ENCODE measurements around the gene RNF149. TPM values are rescaled to one million over a fixed set of nuclear protein-coding genes. Genes with fewer than 3 reads are reported as not detected.
"Not testable (repeated sequence)": the region's sequence is repeated elsewhere in the genome, so short reads cannot be mapped to it uniquely, and the experiment has no call there.

The RNF149 gene
- total RNA-seq, 1 donor: 59.2 TPM

GRCh38 chr2:101332885-101333766, 24.6 kb upstream of the RNF149 start:
- no peak for DNase-seq (ENCODE audit: low read depth in 2 of 3, low spot score in 2 of 3)

- no peak for DNase-seq (ENCODE audit: low read depth in 2 of 3, low spot score in 2 of 3)
These were observed 22.7 kb upstream of the RNF149 start for GRCh38 chr2:101331202-101331601.

DNA sequence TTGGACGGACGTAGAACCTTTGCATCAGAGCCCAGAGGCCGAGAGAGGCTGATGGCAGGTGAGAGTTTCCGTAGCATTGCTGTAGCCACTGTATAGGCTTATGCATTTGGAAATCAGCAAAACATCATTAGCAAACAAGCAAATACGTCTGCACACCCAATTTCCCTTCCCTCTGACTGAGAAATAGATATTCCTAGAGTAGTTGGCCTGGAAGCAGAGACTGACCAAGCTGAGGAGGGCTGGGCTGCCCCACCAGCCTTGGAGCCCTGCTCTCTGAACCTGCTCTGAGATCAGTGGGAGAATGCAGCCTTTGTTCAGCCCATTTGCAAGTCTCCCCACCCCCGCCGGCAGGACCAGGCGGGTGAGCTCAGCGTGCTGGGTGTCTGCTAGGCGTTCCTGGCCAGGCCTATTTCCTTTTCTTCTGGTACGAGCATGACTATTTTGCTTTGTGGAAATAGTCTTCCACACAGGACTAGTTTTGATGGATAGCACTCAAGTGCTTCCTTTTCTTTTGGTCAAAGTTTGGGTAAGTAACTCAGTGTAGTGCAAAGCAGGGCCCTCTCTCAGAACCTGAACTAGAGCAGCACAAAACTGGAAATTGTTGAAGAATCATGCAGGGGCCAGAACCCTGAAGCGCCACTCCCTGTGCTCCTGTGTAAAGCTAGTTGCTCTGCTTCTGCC, 21.9 kb upstream of the RNF149 start:
- DNase-seq (ENCODE audit: low read depth in 2 of 3, low spot score in 2 of 3): no peak

DNA sequence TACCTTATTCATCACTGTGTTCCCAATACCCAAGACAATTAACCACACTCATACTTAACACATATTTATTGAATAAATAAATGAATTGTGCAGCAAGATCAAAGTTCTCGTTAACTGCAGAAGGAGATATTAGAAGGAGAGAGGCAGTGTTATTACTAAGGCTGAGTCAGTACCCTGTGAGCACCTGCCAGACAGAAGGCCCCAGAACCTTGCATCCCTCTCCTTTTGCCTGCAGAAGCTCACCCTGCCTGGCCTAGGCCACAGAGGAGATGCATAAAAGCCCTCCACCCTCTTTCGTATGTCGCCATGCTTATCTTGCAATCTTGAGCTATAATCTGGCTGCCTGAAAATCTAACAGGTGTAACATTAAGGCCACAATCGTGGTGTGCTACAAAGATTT, 20.5 kb upstream of the RNF149 start:
- DNase-seq (ENCODE audit: low read depth in 2 of 3, low spot score in 2 of 3): no peak

- peak in 2 of 3 donors; percentile 88 to 94 for DNase-seq (ENCODE audit: low read depth in 2 of 3, low spot score in 2 of 3)
These were observed 20.0 kb upstream of the RNF149 start for GRCh38 chr2:101328474-101329007.

DNA sequence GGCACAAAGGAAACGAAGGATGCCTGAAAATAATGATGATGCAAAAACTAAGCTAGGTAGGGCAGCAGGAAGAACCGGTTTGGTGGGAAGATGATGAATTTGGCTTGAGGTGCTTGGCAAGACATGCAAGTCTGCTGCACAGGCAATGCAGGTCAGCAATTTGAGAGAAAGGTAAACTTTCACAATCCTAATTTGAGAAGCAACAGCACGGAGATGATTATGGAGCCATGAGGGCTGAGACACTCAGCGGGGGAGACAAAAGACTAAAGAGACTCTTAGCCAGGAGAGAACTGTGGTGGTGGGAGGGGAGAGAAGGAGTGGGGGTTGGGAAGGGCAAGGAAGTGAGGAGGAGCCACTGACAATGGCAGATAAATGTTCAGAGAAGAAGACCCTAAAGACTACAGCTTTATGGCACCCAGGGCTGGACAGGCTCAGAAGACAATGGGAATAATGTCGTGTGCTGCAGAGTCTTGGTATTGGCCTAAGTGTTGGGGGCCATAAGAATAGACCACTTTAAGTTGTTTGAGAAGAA, 19.4 kb upstream of the RNF149 start:
- DNase-seq (ENCODE audit: low read depth in 2 of 3, low spot score in 2 of 3): no peak

- DNase-seq (ENCODE audit: low read depth in 2 of 3, low spot score in 2 of 3): no peak
These were observed 16.9 kb upstream of the RNF149 start for GRCh38 chr2:101325425-101325824.

- not testable (repeated sequence) for DNase-seq (ENCODE audit: low read depth in 2 of 3, low spot score in 2 of 3)
These were observed 8.1 kb upstream of the RNF149 start for GRCh38 chr2:101316568-101316967.

- peak in 1 of 3 donors; percentile 20 for DNase-seq (ENCODE audit: low read depth in 2 of 3, low spot score in 2 of 3)
These were observed 3.2 kb upstream of the RNF149 start for GRCh38 chr2:101311696-101312017.

- no peak for DNase-seq (ENCODE audit: low read depth in 2 of 3, low spot score in 2 of 3)
These were observed 2.6 kb upstream of the RNF149 start for GRCh38 chr2:101310834-101311695.

- no peak for DNase-seq (ENCODE audit: low read depth in 2 of 3, low spot score in 2 of 3)
These were observed 1.8 kb upstream of the RNF149 start for GRCh38 chr2:101310090-101310833.

DNA sequence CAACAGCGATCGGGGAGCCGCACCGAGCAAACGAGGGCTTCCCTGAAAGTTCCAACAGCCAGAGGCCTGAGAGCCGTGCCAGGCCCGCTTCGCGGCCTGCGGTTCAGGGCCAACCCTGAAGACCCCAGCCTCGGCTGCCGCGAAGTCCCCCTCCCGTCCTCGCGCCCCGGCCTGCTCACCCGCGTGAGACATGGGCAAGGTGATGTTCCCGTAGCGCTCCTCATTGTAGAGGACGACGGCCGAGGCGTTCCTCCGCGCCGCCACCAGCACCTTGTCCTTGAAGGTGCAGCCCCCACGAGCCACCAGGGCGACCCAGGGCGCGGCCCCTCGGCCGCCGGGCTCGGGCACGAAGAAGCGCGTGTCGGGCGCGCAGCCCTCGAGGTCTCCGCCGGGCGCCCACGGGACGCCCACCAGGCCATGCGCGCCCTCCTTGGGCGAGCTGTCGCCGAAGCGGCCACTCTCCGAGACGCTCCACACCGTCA, 510 bp downstream of the RNF149 start:
- DNase-seq (ENCODE audit: low read depth in 2 of 3, low spot score in 2 of 3): peak in 1 of 3 donors; percentile 21

- DNase-seq (ENCODE audit: low read depth in 2 of 3, low spot score in 2 of 3): no peak
These were observed 998 bp downstream of the RNF149 start for GRCh38 chr2:101307503-101307902.

DNA sequence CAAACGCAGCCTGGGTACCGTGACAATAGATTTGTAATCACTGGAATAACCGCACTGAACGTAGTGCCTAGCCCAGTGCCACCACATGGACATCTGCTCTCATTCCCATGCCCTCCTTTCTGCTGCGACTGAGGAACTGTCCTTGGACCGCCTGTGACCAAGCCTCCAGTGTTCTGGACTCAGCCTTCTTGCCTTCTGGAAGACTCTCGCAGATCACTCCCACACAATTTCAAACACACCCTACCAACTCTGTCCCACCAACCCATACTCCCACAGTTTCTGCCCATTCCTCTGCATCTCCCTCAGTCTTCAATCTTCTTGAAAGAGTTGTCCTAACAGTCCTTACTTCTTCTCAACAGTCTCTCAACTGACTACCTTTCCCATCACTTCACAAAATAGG, 2.1 kb downstream of the RNF149 start:
- DNase-seq (ENCODE audit: low read depth in 2 of 3, low spot score in 2 of 3): no peak

DNA sequence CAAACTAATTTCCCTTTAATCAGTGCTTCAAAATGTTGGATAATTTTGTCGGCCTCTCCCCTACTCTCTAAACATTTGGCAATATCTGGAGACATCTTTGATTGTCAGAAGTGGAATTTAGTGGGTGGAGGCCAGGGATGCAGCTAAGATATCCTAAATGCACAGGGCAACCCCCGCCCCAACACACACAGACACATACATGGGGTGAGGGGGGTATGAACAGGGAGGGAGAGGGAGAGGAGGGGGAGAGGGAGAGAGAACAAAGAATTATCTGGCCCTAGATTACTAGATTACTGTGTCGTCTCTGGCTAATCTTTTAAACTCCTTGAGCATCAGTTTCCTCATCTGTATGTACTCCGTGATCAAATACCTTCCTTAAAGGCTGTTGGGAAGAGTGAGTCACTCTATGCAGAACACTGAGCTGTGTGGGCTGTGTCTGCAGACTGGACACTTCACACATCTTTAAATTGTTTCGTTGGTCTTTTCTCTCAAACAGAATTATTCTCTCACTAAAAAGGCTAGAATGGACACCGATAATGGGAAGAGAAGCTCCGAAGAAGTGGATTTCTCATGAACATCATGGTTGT, 2.9 kb downstream of the RNF149 start:
- peak in 1 of 3 donors; percentile 21 for DNase-seq (ENCODE audit: low read depth in 2 of 3, low spot score in 2 of 3)

- no peak for DNase-seq (ENCODE audit: low read depth in 2 of 3, low spot score in 2 of 3)
These were observed 3.5 kb downstream of the RNF149 start for GRCh38 chr2:101305035-101305434.

GRCh38 chr2:101303688-101304087, 4.8 kb downstream of the RNF149 start:
- DNase-seq (ENCODE audit: low read depth in 2 of 3, low spot score in 2 of 3): no peak

DNA sequence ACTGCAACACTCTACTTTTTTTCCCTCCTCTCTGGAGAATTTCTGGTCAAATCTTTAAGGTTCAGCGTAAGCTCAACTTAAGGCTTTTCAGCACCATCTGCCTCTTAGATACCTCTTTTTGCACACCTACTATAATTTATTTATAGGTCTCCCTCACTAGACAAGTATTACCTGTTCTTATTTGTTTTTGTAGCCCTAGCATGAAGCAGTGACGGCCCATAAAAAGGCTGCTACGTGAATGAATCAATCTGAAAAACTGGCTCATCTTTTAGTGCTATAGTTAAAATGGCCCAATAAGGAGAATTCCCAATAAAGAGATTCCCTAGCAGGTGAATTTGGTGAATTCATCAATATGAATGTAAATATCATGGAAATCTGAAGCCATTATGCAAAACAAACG, 6.5 kb downstream of the RNF149 start:
- no peak for DNase-seq (ENCODE audit: low read depth in 2 of 3, low spot score in 2 of 3)

DNA sequence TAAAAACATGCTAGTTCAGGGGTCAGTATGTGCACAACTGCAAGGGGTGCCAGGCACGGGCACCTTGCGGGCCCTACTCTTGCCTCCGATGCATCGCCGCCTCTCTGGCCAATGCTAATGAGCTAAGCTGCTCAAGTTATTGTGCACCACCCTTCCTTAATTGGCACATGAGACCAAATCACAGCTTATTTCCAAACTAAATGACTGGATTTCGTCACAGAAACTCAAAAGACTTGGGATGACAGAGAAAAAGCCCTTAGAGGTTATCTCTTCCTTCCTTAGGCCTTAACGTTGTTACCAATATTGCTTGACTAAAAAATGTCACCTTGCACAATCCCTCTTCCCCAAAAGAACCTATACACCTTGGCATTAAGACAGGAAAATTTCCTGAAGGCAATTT, 7.7 kb downstream of the RNF149 start:
- DNase-seq (ENCODE audit: low read depth in 2 of 3, low spot score in 2 of 3): no peak
